GM12878 (cell line): Measurements from ENCODE around the gene HOXB1. TPM values are rescaled to one million over a fixed set of nuclear protein-coding genes. Genes with fewer than 3 reads are reported as not detected.

Source experiments
- LARP7 ChIP-seq: fragments of 450-650 bp; IDR thresholded peaks from 2 replicates; pipeline ENCODE4 v1.6.1; 2017; ENCODE audit warnings: mild to moderate bottlenecking
- POU2F2 ChIP-seq: IDR thresholded peaks from 3 replicates; pipeline ENCODE4 v1.6.1; 2011; ENCODE audit warnings: low read depth, mild to moderate bottlenecking, low read length, borderline replicate concordance
- RAD21 ChIP-seq: IDR thresholded peaks from 2 replicates; pipeline ENCODE4 v1.6.1; 2011; ENCODE audit warnings: mild to moderate bottlenecking, low read depth, low read length, moderate library complexity; ENCODE audit not compliant: insufficient read depth
- RCOR1 ChIP-seq: conservative IDR thresholded peaks from 2 replicates; pipeline ENCODE4 v1.6.1; 2012; ENCODE audit warnings: low read depth, low read length, improper control_type of control experiment
- SPI1 ChIP-seq: IDR thresholded peaks from 2 replicates; pipeline ENCODE4 v1.6.1; 2011; ENCODE audit warnings: low read depth, mild to moderate bottlenecking, low read length, moderate library complexity, borderline replicate concordance; ENCODE audit not compliant: insufficient read depth
- polyA plus RNA-seq, 11 experiments: library from polyadenylated mRNA; depleted of rRNA in 4 of 11; unstranded in 6 of 11; stranded (reverse) in 5 of 11; fragments of >200 nt; fragmentation: Nextera tagmentation in 4 of 11; fragmentation: Illumina TruSeq in 1 of 11; extraction: Ambion mirVana in 4 of 11; extraction: Trizol in 1 of 11; gene quantifications; 1 replicate in 1 of 11; 2 replicates in 10 of 11; pipeline versions ENCODE4 v1.2.1 to v1.2.3, GENCODE V29; 2011 to 2016; ENCODE audit warnings: inconsistent platforms in 2 of 11, missing spikeins in 2 of 11, low read depth in 1 of 11
- total RNA-seq, 4 experiments: library from RNA; depleted of rRNA in 3 of 4; stranded (reverse); fragments of >200 nt in 3 of 4; fragmentation: Illumina TruSeq in 1 of 4; extraction: Trizol in 1 of 4; gene quantifications; 2 replicates each; pipeline versions ENCODE4 v1.2.1 to v1.2.3, GENCODE V29; 2013 to 2021
- TF ChIP-seq, protein P1 (sequence below): fragments of 450-650 bp; IDR thresholded peaks from 2 replicates; pipeline ENCODE4 v1.6.1; 2017; ENCODE audit warnings: mild to moderate bottlenecking, moderate library complexity
- TF ChIP-seq, protein P2 (sequence below): fragments of 450-650 bp; IDR thresholded peaks from 2 replicates; pipeline ENCODE4 v1.6.1; 2016; ENCODE audit warnings: mild to moderate bottlenecking

The HOXB1 gene
- total and polyA plus RNA-seq, 10 of the 15 experiments (the other 5 are each of a cell fraction or from before 2014, with no cell fraction given): not detected

DNA sequence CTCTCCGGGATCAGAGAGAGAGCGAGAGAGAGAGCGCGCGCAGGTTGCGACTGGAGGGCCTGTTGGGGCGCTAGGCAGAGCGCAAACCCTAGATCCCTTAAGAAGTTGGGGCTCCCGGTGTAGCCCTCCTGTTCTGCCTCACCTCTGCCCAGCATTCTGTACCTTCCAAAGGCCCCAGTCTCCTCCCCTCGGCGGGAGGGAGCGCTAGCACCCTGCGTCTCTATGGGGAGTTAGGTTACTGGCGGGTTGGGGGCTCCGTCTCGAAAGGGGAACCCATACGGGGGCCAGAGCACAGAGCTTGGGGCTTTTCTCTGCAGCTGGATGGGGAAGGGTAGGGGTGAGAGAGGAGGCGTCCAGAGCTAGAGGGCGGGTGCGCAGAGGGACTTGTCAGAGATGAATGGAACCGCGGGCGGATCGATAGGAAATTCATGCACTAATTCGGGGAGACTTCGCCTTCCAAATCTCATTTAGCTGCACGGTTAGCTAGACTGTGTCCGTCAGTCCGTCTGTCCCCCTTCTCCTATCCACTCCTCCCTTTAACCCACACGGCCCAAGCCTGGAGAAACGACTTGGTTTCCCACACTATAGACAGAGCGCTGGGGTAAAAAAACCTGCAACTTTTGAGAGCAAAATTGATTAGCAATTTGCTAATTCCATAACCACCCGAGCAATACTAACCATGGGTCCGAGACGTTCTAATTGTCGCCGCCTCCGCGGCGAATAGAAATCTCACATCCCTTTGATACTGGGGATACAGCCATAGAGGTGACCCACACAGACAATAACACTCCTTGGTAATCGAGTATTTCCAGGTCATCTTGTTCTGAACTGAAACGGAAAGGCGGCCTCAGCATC lies 48.0 kb upstream of the HOXB1 start (continued):
- TF ChIP-seq, protein P1, sequence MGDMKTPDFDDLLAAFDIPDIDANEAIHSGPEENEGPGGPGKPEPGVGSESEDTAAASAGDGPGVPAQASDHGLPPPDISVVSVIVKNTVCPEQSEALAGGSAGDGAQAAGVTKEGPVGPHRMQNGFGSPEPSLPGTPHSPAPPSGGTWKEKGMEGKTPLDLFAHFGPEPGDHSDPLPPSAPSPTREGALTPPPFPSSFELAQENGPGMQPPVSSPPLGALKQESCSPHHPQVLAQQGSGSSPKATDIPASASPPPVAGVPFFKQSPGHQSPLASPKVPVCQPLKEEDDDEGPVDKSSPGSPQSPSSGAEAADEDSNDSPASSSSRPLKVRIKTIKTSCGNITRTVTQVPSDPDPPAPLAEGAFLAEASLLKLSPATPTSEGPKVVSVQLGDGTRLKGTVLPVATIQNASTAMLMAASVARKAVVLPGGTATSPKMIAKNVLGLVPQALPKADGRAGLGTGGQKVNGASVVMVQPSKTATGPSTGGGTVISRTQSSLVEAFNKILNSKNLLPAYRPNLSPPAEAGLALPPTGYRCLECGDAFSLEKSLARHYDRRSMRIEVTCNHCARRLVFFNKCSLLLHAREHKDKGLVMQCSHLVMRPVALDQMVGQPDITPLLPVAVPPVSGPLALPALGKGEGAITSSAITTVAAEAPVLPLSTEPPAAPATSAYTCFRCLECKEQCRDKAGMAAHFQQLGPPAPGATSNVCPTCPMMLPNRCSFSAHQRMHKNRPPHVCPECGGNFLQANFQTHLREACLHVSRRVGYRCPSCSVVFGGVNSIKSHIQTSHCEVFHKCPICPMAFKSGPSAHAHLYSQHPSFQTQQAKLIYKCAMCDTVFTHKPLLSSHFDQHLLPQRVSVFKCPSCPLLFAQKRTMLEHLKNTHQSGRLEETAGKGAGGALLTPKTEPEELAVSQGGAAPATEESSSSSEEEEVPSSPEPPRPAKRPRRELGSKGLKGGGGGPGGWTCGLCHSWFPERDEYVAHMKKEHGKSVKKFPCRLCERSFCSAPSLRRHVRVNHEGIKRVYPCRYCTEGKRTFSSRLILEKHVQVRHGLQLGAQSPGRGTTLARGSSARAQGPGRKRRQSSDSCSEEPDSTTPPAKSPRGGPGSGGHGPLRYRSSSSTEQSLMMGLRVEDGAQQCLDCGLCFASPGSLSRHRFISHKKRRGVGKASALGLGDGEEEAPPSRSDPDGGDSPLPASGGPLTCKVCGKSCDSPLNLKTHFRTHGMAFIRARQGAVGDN: no peak
- TF ChIP-seq, protein P2, sequence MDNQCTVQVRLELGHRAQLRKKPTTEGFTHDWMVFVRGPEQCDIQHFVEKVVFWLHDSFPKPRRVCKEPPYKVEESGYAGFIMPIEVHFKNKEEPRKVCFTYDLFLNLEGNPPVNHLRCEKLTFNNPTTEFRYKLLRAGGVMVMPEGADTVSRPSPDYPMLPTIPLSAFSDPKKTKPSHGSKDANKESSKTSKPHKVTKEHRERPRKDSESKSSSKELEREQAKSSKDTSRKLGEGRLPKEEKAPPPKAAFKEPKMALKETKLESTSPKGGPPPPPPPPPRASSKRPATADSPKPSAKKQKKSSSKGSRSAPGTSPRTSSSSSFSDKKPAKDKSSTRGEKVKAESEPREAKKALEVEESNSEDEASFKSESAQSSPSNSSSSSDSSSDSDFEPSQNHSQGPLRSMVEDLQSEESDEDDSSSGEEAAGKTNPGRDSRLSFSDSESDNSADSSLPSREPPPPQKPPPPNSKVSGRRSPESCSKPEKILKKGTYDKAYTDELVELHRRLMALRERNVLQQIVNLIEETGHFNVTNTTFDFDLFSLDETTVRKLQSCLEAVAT: peak; percentile 77; the same call in 1 of the 2 replicates
- TF ChIP-seq SPI1: peak; percentile 14; the same call in 1 of the 2 replicates
- TF ChIP-seq LARP7: 0 out of 2 replicates have a peak, but pooled peaks have one; percentile 21
- TF ChIP-seq RCOR1: 0 out of 2 replicates have a peak, but pooled peaks have one; percentile 32
- peak; percentile 46; the same call in 1 of the 3 replicates for TF ChIP-seq POU2F2
- peak; percentile 25 for TF ChIP-seq RAD21
